ENCODE results near the gene ZNF487.
"Not testable (repeated sequence)": the region's sequence is repeated elsewhere in the genome, so short reads cannot be mapped to it uniquely, and the experiment has no call there.

Gene ZNF487

GRCh38 chr10:43465736-43466120, 28.8 kb downstream of the ZNF487 start:
- H3K4me1 ChIP-seq (ENCODE audit: control insufficient read depth, insufficient read depth, low read length); H3K27ac ChIP-seq (ENCODE audit: extremely low read depth, low read depth, low read length); POLR2A ChIA-PET; H3K4me3 ChIP-seq (ENCODE audit: low read depth, low read length); CTCF ChIA-PET; H3K9me3 ChIP-seq (ENCODE audit: control insufficient read depth, insufficient read depth, low read depth, low read length); H3K36me3 ChIP-seq (ENCODE audit: control insufficient read depth in 2 of 2, insufficient read depth in 1 of 2, low read length in 2 of 2): not testable (repeated sequence)

- CTCF ChIA-PET, result no interaction called here
- no peaks in the 10 kb centered on the region for H3K9me3 ChIP-seq (ENCODE audit: control insufficient read depth, insufficient read depth, low read depth, low read length)
- POLR2A ChIA-PET, result no interaction called here
- no peak overlapping the region for H3K4me3 ChIP-seq (ENCODE audit: low read depth, low read length)
- TF ChIP-seq TCF7L2 (IDR thresholded peaks at IDR 0.05; ENCODE audit: borderline replicate concordance, low read depth, low read length) (no peak), ZNF292 (tag by site-specific recombination; IDR thresholded peaks at IDR 0.05; ENCODE audit: borderline replicate concordance, low read depth) (no peak), ZNF658 (tag by site-specific recombination; IDR thresholded peaks at IDR 0.05) (no peak), ZXDB (tag by site-specific recombination; IDR thresholded peaks at IDR 0.05) (no peak), ZFHX2 (tag by site-specific recombination; conservative IDR thresholded peaks at IDR 0.05) (no peak), PRDM6 (tag by site-specific recombination; IDR thresholded peaks at IDR 0.05) (no peak), ZNF777 (tag by site-specific recombination; IDR thresholded peaks at IDR 0.05; ENCODE audit: borderline replicate concordance) (no peak), ZNF132 (tag by site-specific recombination; IDR thresholded peaks at IDR 0.05; ENCODE audit: borderline replicate concordance) (no peak), ZNF341 (tag by site-specific recombination; IDR thresholded peaks at IDR 0.05; ENCODE audit: low read depth) (no peak), PATZ1 (tag by site-specific recombination; IDR thresholded peaks at IDR 0.05) (no peak), ZNF10 (tag by site-specific recombination; IDR thresholded peaks at IDR 0.05) (no peak), ZSCAN23 (tag by site-specific recombination; IDR thresholded peaks at IDR 0.05) (no peak)
- H3K4me1 ChIP-seq (ENCODE audit: control insufficient read depth, insufficient read depth, low read length), result no peaks in the 10 kb centered on the region
- no peaks in the 10 kb centered on the region for H3K36me3 ChIP-seq (ENCODE audit: control insufficient read depth in 2 of 2, insufficient read depth in 1 of 2, low read length in 2 of 2)
- H3K27ac ChIP-seq (ENCODE audit: extremely low read depth, low read depth, low read length), result no peak overlapping the region
Observed at GRCh38 chr10:43471146-43471545, 34.2 kb downstream of the ZNF487 start.

- CTCF ChIA-PET, result interaction anchor here (0.6 kb wide), 1 partner anchor 82 kb away, joined by 4 read pairs; no protein-coding TSS in a partner anchor
Observed at GRCh38 chr10:43471935-43472720, 35.2 kb downstream of the ZNF487 start.

More at GRCh38 chr10:43471935-43472720, 35.2 kb downstream of the ZNF487 start:
- no peaks in the 10 kb centered on the region for H3K9me3 ChIP-seq (ENCODE audit: control insufficient read depth, insufficient read depth, low read depth, low read length)
- no peaks in the 10 kb centered on the region for H3K36me3 ChIP-seq (ENCODE audit: control insufficient read depth in 2 of 2, insufficient read depth in 1 of 2, low read length in 2 of 2)
- no peaks in the 10 kb centered on the region for H3K4me1 ChIP-seq (ENCODE audit: control insufficient read depth, insufficient read depth, low read length)
- no peak overlapping the region for H3K4me3 ChIP-seq (ENCODE audit: low read depth, low read length)
- no peak overlapping the region for H3K27ac ChIP-seq (ENCODE audit: extremely low read depth, low read depth, low read length)
- TF ChIP-seq ZNF621 (tag by site-specific recombination; IDR thresholded peaks at IDR 0.05) (no peak), ZSCAN16 (tag by site-specific recombination; IDR thresholded peaks at IDR 0.05) (no peak), ZNF394 (tag by site-specific recombination; IDR thresholded peaks at IDR 0.05; ENCODE audit: borderline replicate concordance) (no peak), ZNF112 (tag by site-specific recombination; IDR thresholded peaks at IDR 0.05) (no peak), ZNF174 (tag by site-specific recombination; IDR thresholded peaks at IDR 0.05) (no peak), INSM2 (tag by site-specific recombination; IDR thresholded peaks at IDR 0.05) (no peak), GLIS1 (tag by site-specific recombination; IDR thresholded peaks at IDR 0.05) (no peak), ZFP41 (tag by site-specific recombination; IDR thresholded peaks at IDR 0.05; ENCODE audit: borderline replicate concordance) (no peak), BCL6B (tag by site-specific recombination; IDR thresholded peaks at IDR 0.05) (no peak), ZNF701 (tag by site-specific recombination; IDR thresholded peaks at IDR 0.05) (no peak), ZNF560 (tag by site-specific recombination; IDR thresholded peaks at IDR 0.05; ENCODE audit: borderline replicate concordance) (no peak), SCRT2 (tag by site-specific recombination; IDR thresholded peaks at IDR 0.05) (no peak)
- POLR2A ChIA-PET, result no interaction called here

Data from HEK293 (cell line).